GM19463 (cell line): ENCODE measurements around the gene SCAMP5.

Experiments
- ATAC-seq: cut with Tn5 transposase; IDR thresholded peaks from one replicate; pipeline ENCODE4 v1.9.1; 2021; ENCODE audit warnings: mild to moderate bottlenecking, moderate library complexity; ENCODE audit not compliant: unreplicated experiment

SCAMP5 gene

GRCh38 chr15:74995182-74995778 lies at the start of gene SCAMP5:
SCAMP5 (plus strand) TSS chr15:74995563; CDS start chr15:75011840, 16,277 bp downstream.
- no peak for ATAC-seq

- ATAC-seq = no peak
These were observed 45.1 kb upstream of the SCAMP5 start for GRCh38 chr15:74950078-74950908.

- ATAC-seq = no peak
These were observed 44.4 kb upstream of the SCAMP5 start for GRCh38 chr15:74951006-74951405.

GRCh38 chr15:74954515-74954914 lies 40.8 kb upstream of the SCAMP5 start:
- no peak for ATAC-seq

- ATAC-seq = no peak
These were observed 40.3 kb upstream of the SCAMP5 start for GRCh38 chr15:74955017-74955416.

- ATAC-seq = peak; percentile 39
These were observed 39.3 kb upstream of the SCAMP5 start for GRCh38 chr15:74955796-74956647.

GRCh38 chr15:74956648-74957475 lies 38.5 kb upstream of the SCAMP5 start, which contains the start of gene RPP25:
RPP25 (minus strand) TSS chr15:74956772; CDS start chr15:74956583, 189 bp downstream.
- peak; percentile 76 for ATAC-seq

- no peak for ATAC-seq
These were observed 37.8 kb upstream of the SCAMP5 start for GRCh38 chr15:74957476-74958035.

GRCh38 chr15:74958320-74958907 lies 36.9 kb upstream of the SCAMP5 start:
- ATAC-seq = no peak

GRCh38 chr15:74958908-74959585 lies 36.3 kb upstream of the SCAMP5 start:
- ATAC-seq = no peak

- no peak for ATAC-seq
These were observed 35.8 kb upstream of the SCAMP5 start for GRCh38 chr15:74959586-74959939.

- ATAC-seq = no peak
These were observed 35.1 kb upstream of the SCAMP5 start for GRCh38 chr15:74960286-74960685.

- ATAC-seq = no peak
These were observed 34.3 kb upstream of the SCAMP5 start for GRCh38 chr15:74960995-74961588.

GRCh38 chr15:74961616-74962015 lies 33.7 kb upstream of the SCAMP5 start:
- no peak for ATAC-seq

GRCh38 chr15:74962219-74962618 lies 33.1 kb upstream of the SCAMP5 start:
- no peak for ATAC-seq

- no peak for ATAC-seq
These were observed 32.7 kb upstream of the SCAMP5 start for GRCh38 chr15:74962671-74963070.

GRCh38 chr15:74963213-74963612 lies 32.1 kb upstream of the SCAMP5 start:
- no peak for ATAC-seq

- no peak for ATAC-seq
These were observed 30.6 kb upstream of the SCAMP5 start for GRCh38 chr15:74964794-74965193.

GRCh38 chr15:74967670-74968069 lies 27.7 kb upstream of the SCAMP5 start:
- no peak for ATAC-seq
